IPS-15b (cell line): Measurements from ENCODE around the gene SH3PXD2B.
"Not testable (repeated sequence)": the region's sequence is repeated elsewhere in the genome, so short reads cannot be mapped to it uniquely, and the experiment has no call there.

ENCODE experiments used
- H3K27me3 ChIP-seq: one replicate; pipeline ENCODE4 v1.6.1; 2013; ENCODE audit warnings: low read length; ENCODE audit not compliant: control insufficient read depth, insufficient read depth
- H3K36me3 ChIP-seq: one replicate; pipeline ENCODE4 v1.6.1; 2013; ENCODE audit warnings: low read length; ENCODE audit not compliant: control insufficient read depth, insufficient read depth
- H3K4me1 ChIP-seq: one replicate; pipeline ENCODE4 v1.6.1; 2013; ENCODE audit warnings: mild to moderate bottlenecking, low read length; ENCODE audit not compliant: control insufficient read depth, insufficient read depth
- H3K4me3 ChIP-seq: one replicate; pipeline ENCODE4 v1.5.1; 2013; ENCODE audit warnings: low read depth, low read length
- H3K9ac ChIP-seq: one replicate; pipeline ENCODE4 v1.6.1; 2013; ENCODE audit warnings: low read depth, mild to moderate bottlenecking, low read length
- H3K9me3 ChIP-seq: one replicate; pipeline ENCODE4 v1.6.1; 2013; ENCODE audit warnings: mild to moderate bottlenecking, low read length; ENCODE audit not compliant: control insufficient read depth, insufficient read depth

SH3PXD2B gene

GRCh38 chr5:172311026-172311425, 143.3 kb downstream of the SH3PXD2B start:
- Histone ChIP-seq H3K27me3 (no peaks in the 10 kb centered on the region), H3K4me3 (no peak overlapping the region), H3K4me1 (no peaks in the 10 kb centered on the region), H3K9ac (no peak overlapping the region), H3K36me3 (no peaks in the 10 kb centered on the region), H3K9me3 (no peaks in the 10 kb centered on the region)

GRCh38 chr5:172305380-172305779, 148.9 kb downstream of the SH3PXD2B start:
- Histone ChIP-seq H3K9ac (no peak overlapping the region), H3K4me1 (no peaks in the 10 kb centered on the region), H3K4me3 (no peak overlapping the region), H3K27me3 (no peaks in the 10 kb centered on the region), H3K9me3 (no peaks in the 10 kb centered on the region), H3K36me3 (no peaks in the 10 kb centered on the region)

GRCh38 chr5:172303572-172304335, 150.6 kb downstream of the SH3PXD2B start:
- Histone ChIP-seq H3K9ac (no peak overlapping the region), H3K4me1 (no peaks in the 10 kb centered on the region), H3K9me3 (no peaks in the 10 kb centered on the region), H3K27me3 (no peaks in the 10 kb centered on the region), H3K36me3 (no peaks in the 10 kb centered on the region), H3K4me3 (no peak overlapping the region)

GRCh38 chr5:172303162-172303561, 151.2 kb downstream of the SH3PXD2B start:
- H3K27me3 ChIP-seq: no peaks in the 10 kb centered on the region
- H3K4me3 ChIP-seq: no peak overlapping the region
- no peaks in the 10 kb centered on the region for H3K36me3 ChIP-seq
- H3K9ac ChIP-seq: no peak overlapping the region
- H3K4me1 ChIP-seq: no peaks in the 10 kb centered on the region
- H3K9me3 ChIP-seq: no peaks in the 10 kb centered on the region

- H3K4me3 ChIP-seq: no peak overlapping the region
- H3K36me3 ChIP-seq: no peaks in the 10 kb centered on the region
- no peaks in the 10 kb centered on the region for H3K4me1 ChIP-seq
- H3K27me3 ChIP-seq: no peaks in the 10 kb centered on the region
- no peak overlapping the region for H3K9ac ChIP-seq
- no peaks in the 10 kb centered on the region for H3K9me3 ChIP-seq
Measured at GRCh38 chr5:172302047-172302710, 152.1 kb downstream of the SH3PXD2B start.

- H3K4me1 ChIP-seq: no peaks in the 10 kb centered on the region
- no peaks in the 10 kb centered on the region for H3K36me3 ChIP-seq
- H3K4me3 ChIP-seq: no peak overlapping the region
- H3K9ac ChIP-seq: no peak overlapping the region
- no peaks in the 10 kb centered on the region for H3K27me3 ChIP-seq
- H3K9me3 ChIP-seq: no peaks in the 10 kb centered on the region
Measured at GRCh38 chr5:172299916-172300439, 154.3 kb downstream of the SH3PXD2B start.

GRCh38 chr5:172294831-172295230, 159.5 kb downstream of the SH3PXD2B start:
- Histone ChIP-seq H3K36me3 (no peaks in the 10 kb centered on the region), H3K27me3 (no peaks in the 10 kb centered on the region), H3K4me3 (no peak overlapping the region), H3K9me3 (no peaks in the 10 kb centered on the region), H3K4me1 (no peaks in the 10 kb centered on the region), H3K9ac (no peak overlapping the region)

GRCh38 chr5:172293745-172294342, 160.5 kb downstream of the SH3PXD2B start:
- H3K27me3 ChIP-seq: no peaks in the 10 kb centered on the region
- no peaks in the 10 kb centered on the region for H3K36me3 ChIP-seq
- no peak overlapping the region for H3K9ac ChIP-seq
- no peaks in the 10 kb centered on the region for H3K4me1 ChIP-seq
- H3K4me3 ChIP-seq: no peak overlapping the region
- no peaks in the 10 kb centered on the region for H3K9me3 ChIP-seq

GRCh38 chr5:172293054-172293744, 161.1 kb downstream of the SH3PXD2B start:
- H3K9ac ChIP-seq: no peak overlapping the region
- H3K36me3 ChIP-seq: no peaks in the 10 kb centered on the region
- H3K9me3 ChIP-seq: no peaks in the 10 kb centered on the region
- H3K27me3 ChIP-seq: no peaks in the 10 kb centered on the region
- no peaks in the 10 kb centered on the region for H3K4me1 ChIP-seq
- no peak overlapping the region for H3K4me3 ChIP-seq

- not testable (repeated sequence) for H3K4me3 ChIP-seq, H3K27me3 ChIP-seq, H3K36me3 ChIP-seq, H3K9ac ChIP-seq, H3K4me1 ChIP-seq, H3K9me3 ChIP-seq
Measured at GRCh38 chr5:172291837-172292236, 162.5 kb downstream of the SH3PXD2B start.

GRCh38 chr5:172288465-172288864, 165.9 kb downstream of the SH3PXD2B start:
- Histone ChIP-seq H3K9ac (no peak overlapping the region), H3K27me3 (no peaks in the 10 kb centered on the region), H3K36me3 (no peaks in the 10 kb centered on the region), H3K4me1 (no peaks in the 10 kb centered on the region), H3K4me3 (no peak overlapping the region), H3K9me3 (no peaks in the 10 kb centered on the region)
